HG03039 (cell line): Measurements from ENCODE around the gene RAB40C.

ENCODE experiments used
- ATAC-seq: cut with Tn5 transposase; IDR thresholded peaks from one replicate; pipeline ENCODE4 v1.9.1; 2021; ENCODE audit warnings: mild to moderate bottlenecking, moderate library complexity; ENCODE audit not compliant: unreplicated experiment

RAB40C gene

GRCh38 chr16:589658-590187 lies at the start of gene RAB40C:
TSS of gene RAB40C (plus strand) at chr16:590066. CDS start at chr16:590292, 226 bp downstream.
- peak; percentile 68 for ATAC-seq

- no peak for ATAC-seq
Measured at GRCh38 chr16:540645-541340, 49.1 kb upstream of the RAB40C start.

GRCh38 chr16:543301-544164 lies 46.3 kb upstream of the RAB40C start:
- no peak for ATAC-seq

- no peak for ATAC-seq
Measured at GRCh38 chr16:544517-544916, 45.3 kb upstream of the RAB40C start.

GRCh38 chr16:546909-547770 lies 42.7 kb upstream of the RAB40C start:
- ATAC-seq, result no peak

GRCh38 chr16:548586-548985 lies 41.3 kb upstream of the RAB40C start:
- ATAC-seq, result no peak

GRCh38 chr16:549544-550263 lies 40.2 kb upstream of the RAB40C start:
- ATAC-seq, result no peak

GRCh38 chr16:551210-551609 lies 38.7 kb upstream of the RAB40C start:
- no peak for ATAC-seq

GRCh38 chr16:552171-552570 lies 37.7 kb upstream of the RAB40C start:
- ATAC-seq, result no peak

GRCh38 chr16:553601-554296 lies 36.1 kb upstream of the RAB40C start:
- ATAC-seq, result no peak

GRCh38 chr16:554297-554621 lies 35.6 kb upstream of the RAB40C start:
- ATAC-seq, result no peak

- no peak for ATAC-seq
Measured at GRCh38 chr16:554640-555365, 35.1 kb upstream of the RAB40C start.

GRCh38 chr16:555528-556473 lies 34.1 kb upstream of the RAB40C start:
- no peak for ATAC-seq

GRCh38 chr16:556474-557173 lies 33.2 kb upstream of the RAB40C start:
- ATAC-seq, result no peak

- no peak for ATAC-seq
Measured at GRCh38 chr16:557463-558297, 32.2 kb upstream of the RAB40C start.

GRCh38 chr16:558298-559020 lies 31.4 kb upstream of the RAB40C start:
- ATAC-seq, result no peak
